ENCODE results near the gene AJAP1. TPM values are rescaled to one million over a fixed set of nuclear protein-coding genes. Genes with fewer than 3 reads are reported as not detected.

AJAP1 gene
- total RNA-seq, 1 donor from 2014 or later = 0.26 TPM

- FAIRE-seq = no peak
These were observed 20.3 kb downstream of the AJAP1 start for GRCh38 chr1:4674676-4675075.

GRCh38 chr1:4675454-4676186 lies 21.2 kb downstream of the AJAP1 start:
- TF ChIP-seq, protein P1, sequence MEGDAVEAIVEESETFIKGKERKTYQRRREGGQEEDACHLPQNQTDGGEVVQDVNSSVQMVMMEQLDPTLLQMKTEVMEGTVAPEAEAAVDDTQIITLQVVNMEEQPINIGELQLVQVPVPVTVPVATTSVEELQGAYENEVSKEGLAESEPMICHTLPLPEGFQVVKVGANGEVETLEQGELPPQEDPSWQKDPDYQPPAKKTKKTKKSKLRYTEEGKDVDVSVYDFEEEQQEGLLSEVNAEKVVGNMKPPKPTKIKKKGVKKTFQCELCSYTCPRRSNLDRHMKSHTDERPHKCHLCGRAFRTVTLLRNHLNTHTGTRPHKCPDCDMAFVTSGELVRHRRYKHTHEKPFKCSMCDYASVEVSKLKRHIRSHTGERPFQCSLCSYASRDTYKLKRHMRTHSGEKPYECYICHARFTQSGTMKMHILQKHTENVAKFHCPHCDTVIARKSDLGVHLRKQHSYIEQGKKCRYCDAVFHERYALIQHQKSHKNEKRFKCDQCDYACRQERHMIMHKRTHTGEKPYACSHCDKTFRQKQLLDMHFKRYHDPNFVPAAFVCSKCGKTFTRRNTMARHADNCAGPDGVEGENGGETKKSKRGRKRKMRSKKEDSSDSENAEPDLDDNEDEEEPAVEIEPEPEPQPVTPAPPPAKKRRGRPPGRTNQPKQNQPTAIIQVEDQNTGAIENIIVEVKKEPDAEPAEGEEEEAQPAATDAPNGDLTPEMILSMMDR (IDR thresholded peaks at IDR 0.05; ENCODE audit: insufficient read depth, low read length, severe bottlenecking) = no peak
- Histone ChIP-seq H3K36me3 (ENCODE audit: control insufficient read depth, insufficient read depth, low read length) (no peaks in the 10 kb centered on the region), H3K27me3 (ENCODE audit: control insufficient read depth, insufficient read depth, low read length) (no peaks in the 10 kb centered on the region), H3K4me3 (ENCODE audit: low read depth, low read length) (no peak overlapping the region)
- DNase-seq (ENCODE audit: low read depth) (no peak), FAIRE-seq (no peak)

More at GRCh38 chr1:4674676-4675075, 20.3 kb downstream of the AJAP1 start:
- Histone ChIP-seq H3K4me3 (ENCODE audit: low read depth, low read length) (no peak overlapping the region), H3K36me3 (ENCODE audit: control insufficient read depth, insufficient read depth, low read length) (no peaks in the 10 kb centered on the region), H3K27me3 (ENCODE audit: control insufficient read depth, insufficient read depth, low read length) (no peaks in the 10 kb centered on the region)
- TF ChIP-seq, protein P1 (IDR thresholded peaks at IDR 0.05; ENCODE audit: insufficient read depth, low read length, severe bottlenecking) = no peak
- DNase-seq (ENCODE audit: low read depth) = no peak

GRCh38 chr1:4676253-4676652 lies 21.8 kb downstream of the AJAP1 start:
- TF ChIP-seq, protein P1 (IDR thresholded peaks at IDR 0.05; ENCODE audit: insufficient read depth, low read length, severe bottlenecking) = no peak
- DNase-seq (ENCODE audit: low read depth) (no peak), FAIRE-seq (no peak)
- no peaks in the 10 kb centered on the region for H3K27me3 ChIP-seq (ENCODE audit: control insufficient read depth, insufficient read depth, low read length)
- H3K36me3 ChIP-seq (ENCODE audit: control insufficient read depth, insufficient read depth, low read length) = no peaks in the 10 kb centered on the region
- no peak overlapping the region for H3K4me3 ChIP-seq (ENCODE audit: low read depth, low read length)

- Histone ChIP-seq H3K4me3 (ENCODE audit: low read depth, low read length) (no peak overlapping the region), H3K36me3 (ENCODE audit: control insufficient read depth, insufficient read depth, low read length) (no peaks in the 10 kb centered on the region), H3K27me3 (ENCODE audit: control insufficient read depth, insufficient read depth, low read length) (no peaks in the 10 kb centered on the region)
- FAIRE-seq = no peak
- no peak for DNase-seq (ENCODE audit: low read depth)
- TF ChIP-seq, protein P1 (IDR thresholded peaks at IDR 0.05; ENCODE audit: insufficient read depth, low read length, severe bottlenecking) = no peak
These were observed 23.2 kb downstream of the AJAP1 start for GRCh38 chr1:4677608-4678007.

DNA sequence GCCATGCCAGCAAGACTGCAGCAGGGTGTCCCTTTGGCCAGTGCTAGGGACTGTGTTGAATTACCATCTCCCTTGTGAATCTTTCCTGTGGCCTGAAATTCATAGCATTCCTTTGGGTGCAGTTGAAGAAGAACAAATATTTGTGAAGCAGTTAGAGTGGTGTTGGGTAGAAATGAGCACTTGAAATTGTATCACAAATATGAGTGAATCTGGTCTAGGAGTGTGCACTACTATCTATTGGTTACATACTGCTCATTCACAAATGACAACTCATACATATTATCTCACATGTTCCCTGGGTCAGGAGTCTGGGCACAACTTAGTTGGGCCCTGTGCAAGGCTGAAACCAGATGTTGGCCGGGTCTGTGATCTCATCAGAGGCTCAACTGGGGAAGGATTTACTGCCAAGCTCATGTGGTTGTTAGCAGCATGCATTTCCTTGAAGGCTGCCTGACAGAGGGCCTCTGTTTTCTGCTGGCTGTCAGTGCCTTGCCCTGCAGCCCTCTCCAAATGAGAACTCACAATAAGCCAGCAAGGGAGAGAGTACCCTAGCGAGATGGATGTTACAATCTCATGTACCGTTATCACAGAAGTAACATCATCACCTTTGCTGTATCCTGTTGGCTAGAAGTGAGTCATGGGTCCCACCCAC lies 23.8 kb downstream of the AJAP1 start:
- TF ChIP-seq, protein P1 (IDR thresholded peaks at IDR 0.05; ENCODE audit: insufficient read depth, low read length, severe bottlenecking) = no peak
- H3K27me3 ChIP-seq (ENCODE audit: control insufficient read depth, insufficient read depth, low read length) = no peaks in the 10 kb centered on the region
- H3K4me3 ChIP-seq (ENCODE audit: low read depth, low read length) = no peak overlapping the region
- H3K36me3 ChIP-seq (ENCODE audit: control insufficient read depth, insufficient read depth, low read length) = no peaks in the 10 kb centered on the region
- peak; percentile 47 for FAIRE-seq
- no peak for DNase-seq (ENCODE audit: low read depth)
